Thymus (tissue), 14 donors: ENCODE results near the gene ZNF420. TPM values are rescaled to one million over a fixed set of nuclear protein-coding genes. Genes with fewer than 3 reads are reported as not detected.
"Not testable (repeated sequence)": the region's sequence is repeated elsewhere in the genome, so short reads cannot be mapped to it uniquely, and the experiment has no call there.

ENCODE experiments used
- DNase-seq, 9 donors: peaks; one replicate each; pipeline ENCODE4 v3.0.0-alpha.2; 2013; ENCODE audit warnings: low spot score in 9 of 9, low read depth in 6 of 9, missing footprints in 1 of 9
- H3K27ac ChIP-seq, 2 donors: one replicate each; pipeline ENCODE4 v1.5.1; 2013; ENCODE audit warnings: control low read depth in 1 of 2, low read depth in 1 of 2, low read length in 1 of 2, mild to moderate bottlenecking in 1 of 2, moderate library complexity in 1 of 2
- H3K27me3 ChIP-seq, 2 donors: one replicate each; pipeline ENCODE4 v1.5.1; 2013; ENCODE audit warnings: low read length in 1 of 2; ENCODE audit not compliant: control insufficient read depth in 2 of 2, insufficient read depth in 1 of 2
- H3K36me3 ChIP-seq, 2 donors: one replicate each; pipeline ENCODE4 v1.5.1; 2013; ENCODE audit warnings: low read length in 1 of 2, mild to moderate bottlenecking in 1 of 2, moderate library complexity in 1 of 2; ENCODE audit not compliant: control insufficient read depth in 2 of 2, insufficient read depth in 2 of 2
- H3K4me1 ChIP-seq, 2 donors: one replicate each; pipeline ENCODE4 v1.5.1; 2013; ENCODE audit warnings: low read length in 2 of 2; ENCODE audit not compliant: control insufficient read depth in 2 of 2, insufficient read depth in 2 of 2
- H3K4me3 ChIP-seq, 2 donors: one replicate each; pipeline ENCODE4 v1.5.1; 2013; ENCODE audit warnings: low read length in 2 of 2, control low read depth in 1 of 2, mild to moderate bottlenecking in 1 of 2
- H3K9me3 ChIP-seq, 2 donors: one replicate each; pipeline ENCODE4 v1.5.1; 2013; ENCODE audit warnings: low read length in 1 of 2, mild to moderate bottlenecking in 1 of 2; ENCODE audit not compliant: control insufficient read depth in 2 of 2, insufficient read depth in 1 of 2
- WGBS: extraction: QIAGEN DNeasy Blood & Tissue Kit; methylation state at CpG from one replicate; pipeline ENCODE4 v1.1.7; 2013; 5-methylcytosine and 5-hydroxymethylcytosine counted together
- long read RNA-seq, 10 donors: transcript quantifications; one replicate each; lab custom pipeline, GENCODE V29; 2026
- polyA plus RNA-seq: library from polyadenylated mRNA; stranded (reverse); fragments of 200-250 nt; gene quantifications from one replicate; pipeline ENCODE4 v1.2.3, GENCODE V29; 2013
- total RNA-seq: library from RNA; stranded (reverse); fragments of 120-200 nt; gene quantifications from one replicate; pipeline ENCODE4 v1.2.4, GENCODE V29; 2013
- donor health status: healthy.

The ZNF420 gene
- 13.7 TPM for total RNA-seq
- polyA plus RNA-seq = 8.2 TPM
- long read RNA-seq, donor 1 = 0 reads
- long read RNA-seq, donor 2, partial matches to known transcripts = 0 of 8 reads
- long read RNA-seq, donor 2, other reads (novel, unspliced or antisense) = 8 of 8 reads
- long read RNA-seq, donor 3, partial matches to known transcripts = 0 of 3 reads
- long read RNA-seq, donor 3, other reads (novel, unspliced or antisense) = 0 of 3 reads
- long read RNA-seq, donor 4, partial matches to known transcripts = 0 of 3 reads
- long read RNA-seq, donor 4, other reads (novel, unspliced or antisense) = 0 of 3 reads
- long read RNA-seq, donor 5, transcript ZNF420-202 (5 exons, 3,535 nt) = major isoform, 6 of 6 reads
- long read RNA-seq, donor 5, partial matches to known transcripts = 0 of 6 reads
- long read RNA-seq, donor 5, other reads (novel, unspliced or antisense) = 0 of 6 reads
- long read RNA-seq, donor 6, partial matches to known transcripts = 0 of 4 reads
- long read RNA-seq, donor 6, other reads (novel, unspliced or antisense) = 0 of 4 reads
- long read RNA-seq, donor 7, partial matches to known transcripts = 0 of 2 reads
- long read RNA-seq, donor 7, other reads (novel, unspliced or antisense) = 0 of 2 reads
- long read RNA-seq, donor 8, partial matches to known transcripts = 0 of 3 reads
- long read RNA-seq, donor 8, other reads (novel, unspliced or antisense) = 0 of 3 reads
- long read RNA-seq, donor 9 = 0 reads
- long read RNA-seq, donor 10, partial matches to known transcripts = 0 of 1 reads
- long read RNA-seq, donor 10, other reads (novel, unspliced or antisense) = 0 of 1 reads

- Histone ChIP-seq H3K36me3 (no peaks in the 10 kb centered on the region), H3K27ac (peak within 1 kb of the TSS; percentile 77 to 90), H3K9me3 (peaks cover 1 to 7% of the 10 kb centered on the region in 2 donors), H3K27me3 (no peaks in the 10 kb centered on the region), H3K4me3 (peak within 1 kb of the TSS; percentile 91 to 94), H3K4me1 (peaks cover 6 to 10% of the 10 kb centered on the region in 2 donors)
- DNase-seq = peak; percentile 82 to 97 (median 91)
- WGBS = under 1% methylated on average over 61 of the region's 61 CpGs
These were observed at the start of gene ZNF420 for GRCh38 chr19:37077934-37078716. ZNF420 (plus strand) TSS chr19:37078433; CDS start chr19:37089119, 10,686 bp downstream.

DNA sequence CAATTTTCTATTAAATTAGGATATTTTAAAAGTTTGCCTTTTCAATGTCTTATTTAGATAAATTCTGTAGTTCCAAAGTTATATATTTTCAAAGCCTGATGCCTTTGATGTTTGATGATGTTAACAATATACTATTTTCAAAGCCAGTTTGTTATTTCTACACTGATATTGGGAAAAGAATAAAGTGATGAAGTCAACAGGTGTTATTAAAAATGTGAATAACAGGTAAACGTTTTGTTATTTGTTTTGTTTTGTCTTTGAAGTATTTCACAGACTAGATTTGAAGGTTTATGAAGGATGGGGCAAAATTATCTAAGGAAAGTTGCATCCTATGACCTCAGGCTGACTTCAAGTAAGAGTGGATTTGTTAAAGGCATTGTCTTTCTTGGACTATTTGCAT, 33.1 kb upstream of the ZNF420 start:
- Histone ChIP-seq H3K27me3 (no peaks in the 10 kb centered on the region), H3K9me3 (peaks cover 0 to 16% of the 10 kb centered on the region in 2 donors), H3K4me1 (no peaks in the 10 kb centered on the region), H3K4me3 (no peak overlapping the region), H3K27ac (no peak overlapping the region), H3K36me3 (no peaks in the 10 kb centered on the region)
- 52% methylated on average over 1 of the region's 1 CpG for WGBS
- DNase-seq = no peak

DNA sequence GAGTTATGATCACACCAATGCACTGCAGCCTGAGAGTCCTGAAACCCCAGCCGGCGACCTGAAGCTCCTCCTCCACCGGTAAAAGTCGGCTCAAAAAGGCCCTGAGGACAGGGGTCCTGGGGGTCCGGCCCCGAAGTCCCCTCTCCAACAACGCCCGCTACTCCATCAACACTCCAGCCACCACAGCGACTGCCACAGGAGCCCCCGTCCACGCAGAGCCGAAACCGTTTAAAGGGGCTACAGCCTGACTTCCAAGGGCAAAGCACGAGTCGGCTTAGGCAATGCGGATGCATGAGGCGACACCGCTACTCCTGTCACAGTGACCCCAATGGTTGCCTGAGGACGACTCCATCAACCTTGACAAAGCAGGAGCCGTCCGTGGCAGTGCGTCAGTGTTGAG, 22.9 kb upstream of the ZNF420 start:
- Histone ChIP-seq H3K27ac (no peak overlapping the region), H3K9me3 (peaks cover 14 to 55% of the 10 kb centered on the region in 2 donors), H3K27me3 (no peaks in the 10 kb centered on the region), H3K4me1 (no peaks in the 10 kb centered on the region), H3K4me3 (no peak overlapping the region), H3K36me3 (no peaks in the 10 kb centered on the region)
- WGBS = 96% methylated on average over 22 of the region's 22 CpGs
- DNase-seq = no peak

GRCh38 chr19:37056776-37057175, 21.5 kb upstream of the ZNF420 start:
- Histone ChIP-seq H3K4me1 (no peaks in the 10 kb centered on the region), H3K27me3 (no peaks in the 10 kb centered on the region), H3K4me3 (no peak overlapping the region), H3K9me3 (peaks cover 15 to 56% of the 10 kb centered on the region in 2 donors), H3K27ac (no peak overlapping the region), H3K36me3 (no peaks in the 10 kb centered on the region)
- no peak for DNase-seq
- WGBS = 98% methylated on average over 24 of the region's 24 CpGs

DNA sequence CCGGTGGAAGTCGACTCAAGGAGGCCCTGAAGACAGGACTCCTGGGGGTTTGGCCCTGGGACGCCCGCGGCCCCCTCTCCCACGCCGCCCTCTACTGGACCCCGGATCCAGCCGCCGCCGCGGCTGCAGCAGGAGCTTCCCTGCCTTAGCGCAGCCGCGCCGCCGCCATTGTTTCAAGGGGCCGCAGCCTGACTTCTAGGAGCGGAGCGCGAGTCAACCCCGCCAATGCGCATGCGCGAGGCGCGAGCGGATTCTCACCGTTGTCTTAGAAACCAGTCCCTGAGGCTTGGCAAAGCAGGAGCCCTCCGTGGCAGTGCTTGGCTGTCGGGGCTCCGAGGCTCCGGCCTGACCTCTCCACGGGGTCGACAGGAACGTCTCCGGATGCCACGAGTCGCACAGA, 19.1 kb upstream of the ZNF420 start:
- no peak overlapping the region for H3K27ac ChIP-seq
- no peaks in the 10 kb centered on the region for H3K27me3 ChIP-seq
- WGBS = 59% methylated on average over 39 of the region's 39 CpGs
- no peaks in the 10 kb centered on the region for H3K4me1 ChIP-seq
- no peaks in the 10 kb centered on the region for H3K36me3 ChIP-seq
- peaks cover 15 to 53% of the 10 kb centered on the region in 2 donors for H3K9me3 ChIP-seq
- no peak for DNase-seq
- H3K4me3 ChIP-seq = no peak overlapping the region

DNA sequence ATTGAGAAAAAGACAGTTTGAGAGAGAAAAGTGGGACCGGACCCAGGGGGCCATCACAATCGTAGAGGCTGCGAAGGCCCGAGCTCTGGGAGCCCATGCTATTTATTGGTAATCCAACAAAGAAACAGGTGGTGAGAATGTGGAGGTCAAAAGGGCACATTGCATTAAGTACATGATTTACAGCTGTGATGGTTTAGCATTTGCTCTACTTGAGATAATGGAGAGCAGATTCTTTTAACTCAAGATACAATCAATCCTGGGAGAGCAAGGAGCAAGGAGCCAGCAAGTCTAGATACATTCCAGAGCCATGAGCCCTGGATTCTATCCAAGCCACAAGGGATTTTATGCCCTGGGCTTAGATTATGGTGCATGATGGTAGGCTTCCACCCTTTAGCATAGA, 13.3 kb upstream of the ZNF420 start:
- DNase-seq, H3K4me1 ChIP-seq, H3K4me3 ChIP-seq, H3K27me3 ChIP-seq, H3K27ac ChIP-seq, H3K36me3 ChIP-seq, H3K9me3 ChIP-seq: not testable (repeated sequence)
- 93% methylated on average over 4 of the region's 4 CpGs for WGBS

GRCh38 chr19:37074111-37074510, 4.1 kb upstream of the ZNF420 start:
- Histone ChIP-seq H3K27ac (no peak overlapping the region), H3K36me3 (no peaks in the 10 kb centered on the region), H3K27me3 (no peaks in the 10 kb centered on the region), H3K9me3 (no peaks in the 10 kb centered on the region), H3K4me1 (peaks cover 3 to 5% of the 10 kb centered on the region in 2 donors), H3K4me3 (no peak overlapping the region)
- no peak for DNase-seq

- H3K27ac ChIP-seq = no peak overlapping the region
- H3K27me3 ChIP-seq = no peaks in the 10 kb centered on the region
These were observed 3.3 kb upstream of the ZNF420 start for GRCh38 chr19:37074819-37075362.

More at GRCh38 chr19:37074819-37075362, 3.3 kb upstream of the ZNF420 start:
- Histone ChIP-seq H3K4me3 (no peak overlapping the region), H3K4me1 (peaks cover 6 to 10% of the 10 kb centered on the region in 2 donors), H3K36me3 (no peaks in the 10 kb centered on the region), H3K9me3 (no peaks in the 10 kb centered on the region)
- no peak for DNase-seq
- WGBS = 94% methylated on average over 2 of the region's 2 CpGs
